Caco-2 (cell line): Measurements from ENCODE around the gene HPN. TPM values are rescaled to one million over a fixed set of nuclear protein-coding genes. Genes with fewer than 3 reads are reported as not detected.

Source experiments
- BruUV-seq: library from RNA; stranded (reverse); fragments of 400-500 nt; replicated peaks from 2 replicates; lab custom pipeline; 2021; lab: Mats Ljungman, UMichigan
- CTCF ChIA-PET: fragments of 300-600 bp; sonication (Branson Sonifier 250); formaldehyde crosslinking; loops from one replicate; lab custom pipeline; 2022; ENCODE audit warnings: antibody characterized with exemption; lab: Charles Lee
- POLR2A ChIA-PET: fragments of 300-600 bp; sonication (Branson Sonifier 250); formaldehyde crosslinking; loops from one replicate; lab custom pipeline; 2022; ENCODE audit warnings: antibody characterized with exemption; lab: Charles Lee
- DNase-seq, 2 experiments: peaks; one replicate each; pipeline versions ENCODE4 v3.0.0 to v3.0.0-alpha.2; 2020 to 2022
- H3K27me3 ChIP-seq: replicated peaks from 2 replicates; pipeline ENCODE4 v1.6.0; 2011; ENCODE audit warnings: low read length; ENCODE audit not compliant: control insufficient read depth, insufficient read depth
- H3K36me3 ChIP-seq: 2 replicates; pipeline ENCODE4 v1.5.1; 2011; ENCODE audit warnings: low read length; ENCODE audit not compliant: control insufficient read depth, insufficient read depth
- H3K4me1 ChIP-seq: fragments of 250-450 bp; sonication (Bioruptor Pico); 2 replicates; pipeline ENCODE4 v1.5.1; 2020; ENCODE audit warnings: mild to moderate bottlenecking
- H3K4me3 ChIP-seq: 2 replicates; pipeline ENCODE4 v1.5.1; 2011; ENCODE audit warnings: low read depth, mild to moderate bottlenecking, control low read depth, low read length
- H3K9me3 ChIP-seq: fragments of 250-450 bp; sonication (Bioruptor Pico); 2 replicates; pipeline ENCODE4 v1.5.1; 2020; ENCODE audit warnings: mild to moderate bottlenecking, moderate library complexity
- H3K27ac Mint-ChIP-seq: one replicate; pipeline ENCODE4 v1.8.0; 2022; ENCODE audit warnings: mixed read lengths; ENCODE audit not compliant: unreplicated experiment
- H3K27me3 Mint-ChIP-seq: one replicate; pipeline ENCODE4 v1.8.0; 2022; ENCODE audit warnings: mixed read lengths; ENCODE audit not compliant: insufficient read depth, unreplicated experiment
- H3K36me3 Mint-ChIP-seq: one replicate; pipeline ENCODE4 v1.8.0; 2022; ENCODE audit warnings: mild to moderate bottlenecking, mixed read lengths; ENCODE audit not compliant: insufficient read depth, unreplicated experiment
- H3K4me1 Mint-ChIP-seq: one replicate; pipeline ENCODE4 v1.8.0; 2022; ENCODE audit warnings: low read depth, mixed read lengths; ENCODE audit not compliant: unreplicated experiment
- H3K4me3 Mint-ChIP-seq: one replicate; pipeline ENCODE4 v1.8.0; 2022; ENCODE audit warnings: mild to moderate bottlenecking, moderate library complexity, mixed read lengths; ENCODE audit not compliant: unreplicated experiment
- H3K9me3 Mint-ChIP-seq: one replicate; pipeline ENCODE4 v1.8.0; 2022; ENCODE audit warnings: mixed read lengths; ENCODE audit not compliant: unreplicated experiment
- intact Hi-C: fragments of 100-400 bp; cut with micrococcal nuclease; formaldehyde crosslinking; loops from one replicate; pipeline ENCODE4 v1.10.0; 2022; ENCODE audit not compliant: unreplicated experiment
- total RNA-seq: library from RNA; stranded (reverse); gene quantifications from 2 replicates; pipeline ENCODE4 v1.2.3, GENCODE V29; 2022
- TF ChIP-seq, protein P1 (sequence below), 2 experiments: fragments of 200-600 bp in 1 of 2; IDR thresholded peaks; 1 replicate in 1 of 2; 2 replicates in 1 of 2; pipeline versions ENCODE4 v1.5.1 to v1.8.0; 2011 to 2022; ENCODE audit warnings: antibody characterized with exemption in 1 of 2, control low read depth in 1 of 2, inconsistent platforms in 1 of 2, low read depth in 1 of 2, low read length in 1 of 2, mild to moderate bottlenecking in 1 of 2, moderate library complexity in 1 of 2; ENCODE audit not compliant: insufficient read depth in 1 of 2, severe bottlenecking in 1 of 2, unreplicated experiment in 1 of 2

Gene HPN
- total RNA-seq, 1 experiment from 2014 or later = 20.8 TPM

DNA sequence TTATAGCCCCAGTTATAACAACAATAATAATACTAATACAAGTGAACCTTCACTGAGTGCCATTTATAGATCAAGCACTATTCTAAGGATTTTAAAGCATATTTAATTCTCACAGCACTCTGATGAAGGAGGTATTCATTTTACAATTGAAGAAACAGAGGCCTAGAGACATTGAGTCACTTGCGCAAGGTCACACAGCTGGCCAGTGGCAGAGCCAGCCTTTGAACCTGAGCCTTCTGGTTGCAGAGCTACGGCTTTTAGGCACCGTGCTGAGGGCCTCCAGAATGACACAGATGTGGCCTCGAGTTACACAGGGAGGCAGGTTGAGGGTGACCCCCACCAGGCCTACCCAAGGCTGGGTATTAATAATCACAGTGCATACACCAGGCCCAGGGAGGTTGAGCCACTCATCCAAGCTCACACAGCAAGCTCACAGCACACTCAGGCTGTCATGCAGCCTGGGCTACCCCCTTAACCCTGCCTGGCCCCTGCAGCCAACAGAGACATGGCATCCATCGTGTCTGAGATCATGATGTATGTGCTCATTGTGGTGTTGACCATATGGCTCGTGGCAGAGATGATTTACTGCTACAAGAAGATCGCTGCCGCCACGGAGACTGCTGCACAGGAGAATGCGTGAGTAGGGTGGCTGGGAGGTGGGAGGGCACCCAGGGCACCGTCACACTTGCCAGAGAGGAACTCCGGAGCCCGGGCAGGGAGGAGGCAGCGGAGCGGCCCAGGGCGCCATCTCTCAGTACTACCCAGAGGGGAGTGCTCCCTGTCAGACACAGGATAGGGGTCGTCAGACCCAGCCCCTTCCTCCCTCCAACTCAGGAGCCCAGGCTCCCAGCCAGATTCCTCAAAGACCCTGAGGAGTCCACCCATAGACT is 2.7 kb upstream of the HPN start:
- BruUV-seq = no TSS peak
- ChIA-PET CTCF (no interaction called here), POLR2A (no interaction called here)
- TF ChIP-seq, protein P1, sequence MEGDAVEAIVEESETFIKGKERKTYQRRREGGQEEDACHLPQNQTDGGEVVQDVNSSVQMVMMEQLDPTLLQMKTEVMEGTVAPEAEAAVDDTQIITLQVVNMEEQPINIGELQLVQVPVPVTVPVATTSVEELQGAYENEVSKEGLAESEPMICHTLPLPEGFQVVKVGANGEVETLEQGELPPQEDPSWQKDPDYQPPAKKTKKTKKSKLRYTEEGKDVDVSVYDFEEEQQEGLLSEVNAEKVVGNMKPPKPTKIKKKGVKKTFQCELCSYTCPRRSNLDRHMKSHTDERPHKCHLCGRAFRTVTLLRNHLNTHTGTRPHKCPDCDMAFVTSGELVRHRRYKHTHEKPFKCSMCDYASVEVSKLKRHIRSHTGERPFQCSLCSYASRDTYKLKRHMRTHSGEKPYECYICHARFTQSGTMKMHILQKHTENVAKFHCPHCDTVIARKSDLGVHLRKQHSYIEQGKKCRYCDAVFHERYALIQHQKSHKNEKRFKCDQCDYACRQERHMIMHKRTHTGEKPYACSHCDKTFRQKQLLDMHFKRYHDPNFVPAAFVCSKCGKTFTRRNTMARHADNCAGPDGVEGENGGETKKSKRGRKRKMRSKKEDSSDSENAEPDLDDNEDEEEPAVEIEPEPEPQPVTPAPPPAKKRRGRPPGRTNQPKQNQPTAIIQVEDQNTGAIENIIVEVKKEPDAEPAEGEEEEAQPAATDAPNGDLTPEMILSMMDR (IDR thresholded peaks at IDR 0.05; ENCODE audit: insufficient read depth in 1 of 2, low read depth in 1 of 2, low read length in 1 of 2, severe bottlenecking in 1 of 2, unreplicated experiment in 1 of 2) = no peak
- intact Hi-C loops = no loop called here
- Histone ChIP-seq H3K4me1 (peaks cover 32% of the 10 kb centered on the region), H3K27me3 (no peaks in the 10 kb centered on the region), H3K4me3 (no peak overlapping the region), H3K36me3 (no peaks in the 10 kb centered on the region; the same call in 1 of the 2 replicates), H3K9me3 (no peaks in the 10 kb centered on the region)
- peaks cover 25% of the 10 kb centered on the region for H3K4me1 Mint-ChIP-seq
- H3K27ac Mint-ChIP-seq = no peak overlapping the region
- peaks cover 17% of the 10 kb centered on the region for H3K36me3 Mint-ChIP-seq
- no peak overlapping the region for H3K4me3 Mint-ChIP-seq
- no peak for DNase-seq
- no peaks in the 10 kb centered on the region for H3K27me3 Mint-ChIP-seq
- no peaks in the 10 kb centered on the region for H3K9me3 Mint-ChIP-seq

DNA sequence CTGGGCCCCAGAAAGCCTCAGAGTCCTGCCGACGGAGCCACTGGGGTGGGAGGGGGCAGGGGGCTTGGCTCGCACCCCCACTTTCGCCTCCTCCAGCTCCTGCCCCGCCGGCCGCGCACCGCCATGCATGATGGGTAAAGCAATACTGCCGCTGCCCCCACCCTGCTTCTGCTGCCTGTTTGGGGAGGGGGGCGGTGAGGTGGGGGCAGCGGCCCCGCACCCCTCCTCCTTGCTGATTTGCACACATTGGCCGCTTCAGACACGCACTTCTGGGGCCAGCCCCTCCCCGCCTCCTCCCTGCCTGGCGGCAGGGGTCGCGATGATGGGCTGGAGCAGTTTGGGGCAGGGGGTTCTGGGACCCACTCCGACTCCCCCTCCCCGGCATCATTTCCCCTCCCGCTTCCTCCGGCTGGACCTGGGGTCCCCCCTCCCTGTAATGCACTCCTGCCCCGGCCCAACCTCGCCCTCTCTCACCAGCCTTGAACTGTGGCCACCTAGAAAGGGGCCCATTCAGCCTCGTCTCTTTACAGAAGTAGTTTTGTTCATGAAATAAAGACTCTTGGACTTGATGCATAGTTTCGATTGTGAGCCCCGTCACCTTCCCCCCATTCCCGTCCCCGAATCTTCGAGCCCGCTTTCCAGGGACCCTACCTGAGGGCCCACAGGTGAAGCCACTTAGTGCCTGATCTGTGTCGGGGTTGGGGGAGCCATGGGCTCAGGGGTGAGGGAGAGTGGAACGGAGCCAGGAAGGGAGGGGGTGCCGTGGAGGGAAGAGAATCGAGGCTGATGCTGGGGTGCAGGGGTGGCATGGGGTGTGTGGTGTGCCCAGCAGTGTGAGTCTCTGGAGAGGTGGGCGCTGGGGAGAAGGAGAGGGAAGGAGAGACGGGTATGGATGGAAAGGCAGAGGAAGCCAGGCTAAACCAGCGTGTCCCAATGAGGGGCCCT is 1.4 kb upstream of the HPN start:
- Histone ChIP-seq H3K36me3 (no peaks in the 10 kb centered on the region; the same call in 1 of the 2 replicates), H3K4me3 (peak overlapping the region; percentile 16; the same call in 1 of the 2 replicates), H3K4me1 (peaks cover 36% of the 10 kb centered on the region), H3K27me3 (no peaks in the 10 kb centered on the region), H3K9me3 (no peaks in the 10 kb centered on the region)
- TF ChIP-seq, protein P1 (IDR thresholded peaks at IDR 0.05; ENCODE audit: insufficient read depth in 1 of 2, low read depth in 1 of 2, low read length in 1 of 2, severe bottlenecking in 1 of 2, unreplicated experiment in 1 of 2) = no peak
- Mint-ChIP-seq H3K4me1 (peaks cover 25% of the 10 kb centered on the region), H3K4me3 (peak overlapping the region; percentile 89), H3K27ac (peak overlapping the region; percentile 90), H3K36me3 (peaks cover 23% of the 10 kb centered on the region), H3K9me3 (no peaks in the 10 kb centered on the region), H3K27me3 (no peaks in the 10 kb centered on the region)
- intact Hi-C loops = loop anchor here (1.0 to 10.0 kb wide), 2 partner anchors 9 to 195 kb away; no protein-coding TSS in a partner anchor
- no TSS peak for BruUV-seq
- ChIA-PET POLR2A (no interaction called here), CTCF (no interaction called here)
- DNase-seq = no peak
